ENCODE data around the gene THBS2.
"Not testable (repeated sequence)": the region's sequence is repeated elsewhere in the genome, so short reads cannot be mapped to it uniquely, and the experiment has no call there.

Gene THBS2

DNA sequence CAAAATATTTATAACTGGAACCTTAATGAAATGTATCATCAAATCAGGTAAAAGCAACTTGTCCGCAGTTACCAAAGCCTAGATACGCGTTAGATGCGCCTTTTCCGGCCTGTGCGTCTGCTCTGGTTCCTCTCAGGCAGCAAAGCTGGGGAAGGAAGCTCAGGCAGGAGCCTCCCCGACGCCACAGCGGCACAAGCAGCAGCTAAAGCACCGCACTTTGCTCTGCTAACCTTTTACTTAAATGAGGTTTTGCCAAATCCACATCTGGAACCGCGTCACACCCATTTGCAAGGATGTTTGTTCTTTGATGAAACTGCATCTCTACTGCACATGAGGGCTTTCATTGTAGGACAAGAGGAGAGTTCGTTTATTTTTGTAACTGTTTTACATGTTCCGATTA, 36.8 kb downstream of the THBS2 start:
- DNase-seq (ENCODE audit: extremely low spot score): no peak
- TF ChIP-seq ARNT (IDR thresholded peaks at IDR 0.05) (no peak), LEF1 (IDR thresholded peaks at IDR 0.05; ENCODE audit: borderline replicate concordance) (no peak), SUZ12 (IDR thresholded peaks at IDR 0.05) (no peak), FOXA1 (IDR thresholded peaks at IDR 0.05) (no peak), L3MBTL2 (conservative IDR thresholded peaks at IDR 0.05) (no peak), FOXK2 (IDR thresholded peaks at IDR 0.05) (no peak), HDGF (IDR thresholded peaks at IDR 0.05; ENCODE audit: borderline replicate concordance) (no peak), ELF4 (IDR thresholded peaks at IDR 0.05) (no peak), FOXM1 (IDR thresholded peaks at IDR 0.05; ENCODE audit: borderline replicate concordance) (no peak), ZNF384 (IDR thresholded peaks at IDR 0.05) (no peak), TARDBP (IDR thresholded peaks at IDR 0.05) (no peak), SP1 (IDR thresholded peaks at IDR 0.05) (no peak), NFRKB (IDR thresholded peaks at IDR 0.05) (no peak), CTBP1 (IDR thresholded peaks at IDR 0.05; ENCODE audit: borderline replicate concordance) (no peak), BHLHE40 (IDR thresholded peaks at IDR 0.05; ENCODE audit: borderline replicate concordance) (no peak)
- TF ChIP-seq, protein P1, sequence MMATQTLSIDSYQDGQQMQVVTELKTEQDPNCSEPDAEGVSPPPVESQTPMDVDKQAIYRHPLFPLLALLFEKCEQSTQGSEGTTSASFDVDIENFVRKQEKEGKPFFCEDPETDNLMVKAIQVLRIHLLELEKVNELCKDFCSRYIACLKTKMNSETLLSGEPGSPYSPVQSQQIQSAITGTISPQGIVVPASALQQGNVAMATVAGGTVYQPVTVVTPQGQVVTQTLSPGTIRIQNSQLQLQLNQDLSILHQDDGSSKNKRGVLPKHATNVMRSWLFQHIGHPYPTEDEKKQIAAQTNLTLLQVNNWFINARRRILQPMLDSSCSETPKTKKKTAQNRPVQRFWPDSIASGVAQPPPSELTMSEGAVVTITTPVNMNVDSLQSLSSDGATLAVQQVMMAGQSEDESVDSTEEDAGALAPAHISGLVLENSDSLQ (IDR thresholded peaks at IDR 0.05): no peak
- ChIA-PET CTCF (no interaction called here), POLR2A (no interaction called here)

DNA sequence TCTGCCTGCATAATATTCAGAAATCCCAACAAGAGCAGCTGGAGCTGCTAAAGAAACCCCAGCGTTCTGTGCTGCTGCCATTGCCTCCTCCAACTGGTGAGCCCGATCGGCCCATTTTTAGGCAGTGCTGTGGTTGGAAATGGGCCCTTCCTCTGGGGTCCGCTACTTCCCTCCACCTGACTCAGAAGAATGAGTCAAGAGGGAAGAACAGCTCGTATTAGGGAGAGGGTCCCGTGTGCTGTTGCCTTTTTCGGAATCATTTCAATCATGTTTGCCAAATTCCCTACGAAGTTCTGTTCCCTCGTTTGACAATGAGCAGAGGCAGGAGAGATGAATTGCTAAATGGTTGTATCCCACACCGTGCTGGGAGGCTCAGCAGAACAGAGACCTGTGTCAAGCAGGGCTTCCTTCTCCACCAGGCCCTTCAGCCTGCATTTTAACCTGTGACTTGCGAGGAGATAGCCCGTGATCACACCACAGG, 38.4 kb downstream of the THBS2 start:
- ChIA-PET POLR2A (no interaction called here), CTCF (no interaction called here)
- DNase-seq (ENCODE audit: extremely low spot score): no peak
- TF ChIP-seq NFRKB (IDR thresholded peaks at IDR 0.05) (no peak), HDGF (IDR thresholded peaks at IDR 0.05; ENCODE audit: borderline replicate concordance) (no peak), ELF4 (IDR thresholded peaks at IDR 0.05) (no peak), FOXM1 (IDR thresholded peaks at IDR 0.05; ENCODE audit: borderline replicate concordance) (no peak), TARDBP (IDR thresholded peaks at IDR 0.05) (no peak), SP1 (IDR thresholded peaks at IDR 0.05) (no peak), FOXK2 (IDR thresholded peaks at IDR 0.05) (no peak), FOXA1 (IDR thresholded peaks at IDR 0.05) (no peak), LEF1 (IDR thresholded peaks at IDR 0.05; ENCODE audit: borderline replicate concordance) (no peak), SUZ12 (IDR thresholded peaks at IDR 0.05) (no peak), L3MBTL2 (conservative IDR thresholded peaks at IDR 0.05) (no peak)

DNA sequence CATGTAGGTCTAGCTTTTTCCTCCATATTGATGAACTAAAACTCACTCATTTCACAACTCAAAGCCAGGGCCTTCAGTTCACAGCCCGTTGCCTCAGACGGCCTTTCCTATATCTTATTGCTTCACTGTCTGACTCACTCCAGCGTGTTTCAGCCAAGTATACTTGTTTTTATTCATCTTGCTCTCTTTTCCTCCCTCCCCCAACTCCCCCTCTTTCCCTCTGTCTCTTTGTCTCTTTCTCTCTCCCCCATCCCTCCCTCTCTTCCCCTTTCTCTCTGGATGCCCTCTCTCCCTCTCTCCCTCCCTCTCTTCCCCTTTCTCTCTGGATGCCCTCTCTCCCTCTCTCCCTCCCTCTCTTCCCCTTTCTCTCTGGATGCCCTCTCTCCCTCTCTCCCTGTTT, 38.9 kb downstream of the THBS2 start:
- POLR2A ChIA-PET: not testable (repeated sequence)

DNA sequence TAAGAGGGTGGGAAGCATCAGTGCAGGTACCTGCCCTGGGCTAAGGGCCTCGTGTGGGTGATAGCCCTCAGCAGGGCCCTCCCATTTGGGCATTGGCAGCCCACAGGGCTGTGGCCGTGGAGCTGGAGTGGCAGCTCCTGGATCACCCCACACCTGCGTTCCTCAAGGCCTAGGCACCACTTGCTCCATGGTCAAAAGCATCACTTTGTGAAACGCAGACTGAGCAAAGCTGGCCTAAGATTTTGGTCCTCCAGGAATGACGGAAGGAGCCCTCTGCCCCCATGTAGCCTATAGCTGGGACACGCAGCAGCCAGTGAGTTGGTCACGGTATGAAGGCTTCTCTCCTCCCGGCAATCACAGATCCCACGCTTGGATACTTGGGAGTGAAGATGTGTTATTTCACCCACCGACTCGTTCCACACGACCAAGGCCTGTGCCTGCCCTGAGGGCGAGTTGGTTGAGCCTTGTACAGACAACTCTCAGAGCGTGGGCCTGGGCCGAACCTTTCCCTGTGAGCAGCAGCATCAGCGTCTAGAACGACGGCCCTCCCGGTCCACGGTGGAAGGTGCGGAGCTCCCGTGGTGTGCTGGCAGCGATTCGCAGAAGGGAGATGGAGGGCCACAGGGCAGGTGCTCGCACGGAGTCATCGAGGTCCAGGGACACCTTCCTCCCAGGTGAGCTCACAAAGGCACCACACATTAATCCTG, 39.7 kb downstream of the THBS2 start:
- no peak for DNase-seq (ENCODE audit: extremely low spot score)
- ChIA-PET POLR2A (no interaction called here), CTCF (interaction anchor here (0.5 kb wide), 1 partner anchor 203 kb away, joined by 4 read pairs; no protein-coding TSS in a partner anchor)
- no peak for TF ChIP-seq L3MBTL2 (conservative IDR thresholded peaks at IDR 0.05)

More for the DNA sequence above, 38.9 kb downstream of the THBS2 start:
- CTCF ChIA-PET; DNase-seq (ENCODE audit: extremely low spot score): not testable (repeated sequence)

DNA sequence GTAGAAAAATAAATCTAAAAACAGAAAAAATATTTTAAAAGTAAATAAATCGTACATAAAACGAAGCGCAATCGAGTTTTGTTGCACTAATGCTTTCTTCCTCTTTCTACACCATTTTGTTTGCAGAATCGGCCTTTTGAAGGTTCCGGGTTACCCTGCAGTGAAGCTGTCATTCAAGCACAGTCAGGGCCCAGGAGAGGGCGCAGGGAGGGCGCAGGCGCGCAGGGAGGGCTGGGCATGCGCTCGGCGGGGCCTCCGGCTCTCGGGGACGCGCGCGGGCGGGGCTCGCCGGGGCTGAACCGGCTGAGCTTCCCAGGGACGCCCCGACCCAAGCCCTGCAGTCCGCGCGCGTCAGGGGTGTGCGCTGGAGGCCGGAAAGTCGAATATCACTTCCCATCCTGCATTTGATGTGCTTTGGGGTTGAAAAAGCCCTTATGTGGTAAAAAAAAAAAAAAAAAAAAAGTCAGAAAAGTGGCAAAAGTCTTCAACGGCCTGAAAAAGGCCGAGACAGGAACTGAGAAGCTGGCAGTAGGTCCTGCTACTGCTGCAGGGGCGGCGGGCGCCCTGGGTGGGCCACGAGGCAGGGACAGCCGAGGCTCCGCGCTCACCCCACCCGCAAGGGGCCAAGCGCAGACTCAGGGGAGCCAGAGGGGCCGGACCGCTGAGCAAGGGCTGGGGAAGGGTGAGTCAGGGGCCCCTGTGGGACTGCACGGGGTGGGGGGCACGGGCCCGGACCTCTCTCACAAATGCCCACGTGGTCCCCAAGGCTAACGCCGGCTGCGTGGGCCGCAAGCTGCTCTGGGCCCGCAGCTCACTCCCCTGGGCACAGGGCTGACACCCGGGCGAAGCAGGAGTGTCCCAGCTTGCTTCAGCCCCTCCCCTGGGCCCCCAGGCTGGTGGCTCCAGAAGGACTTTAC, 40.5 kb downstream of the THBS2 start:
- ChIA-PET POLR2A (no interaction called here), CTCF (no interaction called here)
- TF ChIP-seq FOXK2 (IDR thresholded peaks at IDR 0.05): no peak
- TF ChIP-seq HDGF (IDR thresholded peaks at IDR 0.05; ENCODE audit: borderline replicate concordance): no peak
- no peak for TF ChIP-seq FOXA1 (IDR thresholded peaks at IDR 0.05)
- TF ChIP-seq TARDBP (IDR thresholded peaks at IDR 0.05): no peak
- TF ChIP-seq NFRKB (IDR thresholded peaks at IDR 0.05): no peak
- TF ChIP-seq FOXM1 (IDR thresholded peaks at IDR 0.05; ENCODE audit: borderline replicate concordance): no peak
- TF ChIP-seq L3MBTL2 (conservative IDR thresholded peaks at IDR 0.05): no peak
- TF ChIP-seq ZNF384 (IDR thresholded peaks at IDR 0.05): no peak
- no peak for DNase-seq (ENCODE audit: extremely low spot score)

DNA sequence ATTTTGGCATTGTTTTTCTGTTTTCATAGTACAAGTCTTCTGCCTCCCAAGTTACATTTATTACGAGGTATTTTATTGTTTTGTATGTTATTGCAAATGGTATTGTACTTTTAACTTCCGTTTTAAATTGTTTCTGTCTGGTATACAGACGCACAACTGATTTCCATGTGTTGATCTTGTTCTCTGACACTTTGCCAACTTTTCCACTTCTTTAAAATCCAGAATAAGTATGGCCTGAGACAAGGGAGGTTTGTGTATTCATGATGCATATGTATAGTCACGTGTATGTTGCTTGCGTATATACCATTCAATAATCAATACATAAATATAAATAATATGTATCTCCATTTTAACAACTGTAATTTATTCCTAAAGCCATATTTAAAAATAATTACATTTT, 41.2 kb downstream of the THBS2 start:
- POLR2A ChIA-PET: no interaction called here
- TF ChIP-seq, protein P1 (IDR thresholded peaks at IDR 0.05): no peak
- no peak for TF ChIP-seq FOXM1 (IDR thresholded peaks at IDR 0.05; ENCODE audit: borderline replicate concordance)
- CTCF ChIA-PET: no interaction called here
- no peak for DNase-seq (ENCODE audit: extremely low spot score)

DNA sequence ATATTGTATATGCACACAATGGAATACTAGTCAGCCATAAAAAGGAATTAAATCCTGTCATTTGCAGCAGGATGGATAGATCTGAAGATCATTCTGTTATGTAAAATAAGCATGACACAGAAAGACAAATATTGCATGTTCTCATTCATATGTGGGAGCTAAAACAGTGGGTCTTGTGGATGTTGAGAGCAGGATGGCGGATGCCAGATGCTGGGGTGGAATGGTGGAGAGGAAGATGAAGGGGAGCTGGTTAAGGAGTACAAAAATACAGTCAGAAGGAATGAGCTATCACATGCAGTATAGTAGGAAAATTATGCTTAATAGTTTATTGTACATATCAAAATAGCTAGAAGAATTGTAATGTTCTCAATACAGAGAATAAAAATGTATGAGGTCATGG, 41.8 kb downstream of the THBS2 start:
- no peak for DNase-seq (ENCODE audit: extremely low spot score)
- ChIA-PET POLR2A (no interaction called here), CTCF (no interaction called here)
- TF ChIP-seq HDGF (IDR thresholded peaks at IDR 0.05; ENCODE audit: borderline replicate concordance) (no peak), NFRKB (IDR thresholded peaks at IDR 0.05) (no peak), ZNF384 (IDR thresholded peaks at IDR 0.05) (no peak), BHLHE40 (IDR thresholded peaks at IDR 0.05; ENCODE audit: borderline replicate concordance) (no peak), SP1 (IDR thresholded peaks at IDR 0.05) (no peak)

Data from HEK293T (cell line).